HG03469 (cell line): Measurements from ENCODE around the gene DUXA.
"Not testable (repeated sequence)": the region's sequence is repeated elsewhere in the genome, so short reads cannot be mapped to it uniquely, and the experiment has no call there.

ENCODE experiments used
- ATAC-seq: cut with Tn5 transposase; IDR thresholded peaks from one replicate; pipeline ENCODE4 v1.9.1; 2021; ENCODE audit warnings: mild to moderate bottlenecking, moderate library complexity, moderate number of reproducible peaks; ENCODE audit not compliant: unreplicated experiment

The DUXA gene

GRCh38 chr19:57167385-57167784 is at the start of gene DUXA:
Gene DUXA (minus strand): TSS chr19:57167485. CDS start chr19:57167443, 42 bp downstream.
- no peak for ATAC-seq

DNA sequence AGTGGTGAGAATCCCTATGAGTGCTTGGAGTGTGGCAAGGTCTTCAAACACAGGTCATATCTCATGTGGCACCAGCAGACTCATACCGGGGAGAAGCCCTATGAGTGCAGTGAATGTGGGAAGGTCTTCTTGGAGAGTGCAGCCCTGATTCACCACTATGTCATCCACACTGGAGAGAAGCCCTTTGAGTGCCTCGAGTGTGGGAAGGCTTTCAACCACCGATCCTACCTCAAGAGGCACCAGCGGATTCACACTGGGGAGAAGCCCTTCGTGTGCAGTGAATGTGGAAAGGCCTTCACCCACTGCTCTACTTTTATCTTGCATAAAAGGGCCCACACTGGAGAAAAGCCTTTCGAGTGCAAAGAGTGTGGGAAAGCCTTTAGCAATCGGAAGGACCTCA is 44.8 kb upstream of the DUXA start:
- no peak for ATAC-seq

DNA sequence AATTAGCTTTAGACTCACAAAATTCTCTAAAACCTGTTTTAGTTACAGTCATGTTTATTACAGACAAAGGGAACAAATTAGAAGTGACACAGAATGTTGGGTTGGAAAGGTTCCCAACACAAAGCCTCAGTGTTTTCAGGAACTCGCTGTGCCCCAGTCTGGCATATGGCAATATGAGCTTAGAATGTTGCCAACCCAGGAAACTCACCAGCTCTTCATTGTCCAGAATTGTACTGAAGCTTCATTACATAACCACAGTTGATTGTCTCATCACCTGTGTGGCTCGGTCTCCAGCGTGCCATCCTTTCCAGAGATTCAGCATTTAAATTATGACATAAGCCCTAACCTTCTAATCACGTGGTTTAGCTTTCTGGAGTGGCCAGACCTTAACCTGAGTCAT is 43.1 kb upstream of the DUXA start:
- no peak for ATAC-seq

DNA sequence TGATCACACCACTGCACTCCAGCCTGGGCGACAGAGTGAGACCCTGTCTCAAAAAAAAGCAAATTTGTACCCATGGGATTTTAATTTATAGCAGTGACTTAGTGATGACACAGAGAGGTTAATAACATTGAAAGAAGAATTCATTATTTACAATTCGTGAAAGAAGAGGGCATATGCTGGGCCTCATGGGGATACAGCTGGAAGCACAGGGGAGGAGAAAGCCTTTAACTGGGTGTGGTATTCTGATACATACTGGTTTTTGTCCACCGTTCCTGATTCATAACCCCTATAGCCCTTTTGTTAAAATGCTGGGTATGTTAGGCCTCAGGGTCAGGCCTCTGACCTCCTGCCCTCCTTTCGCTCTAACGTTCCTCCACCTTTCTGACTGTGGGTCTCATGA is 34.9 kb upstream of the DUXA start:
- ATAC-seq = no peak

GRCh38 chr19:57197874-57198273 is 30.6 kb upstream of the DUXA start:
- ATAC-seq = not testable (repeated sequence)

DNA sequence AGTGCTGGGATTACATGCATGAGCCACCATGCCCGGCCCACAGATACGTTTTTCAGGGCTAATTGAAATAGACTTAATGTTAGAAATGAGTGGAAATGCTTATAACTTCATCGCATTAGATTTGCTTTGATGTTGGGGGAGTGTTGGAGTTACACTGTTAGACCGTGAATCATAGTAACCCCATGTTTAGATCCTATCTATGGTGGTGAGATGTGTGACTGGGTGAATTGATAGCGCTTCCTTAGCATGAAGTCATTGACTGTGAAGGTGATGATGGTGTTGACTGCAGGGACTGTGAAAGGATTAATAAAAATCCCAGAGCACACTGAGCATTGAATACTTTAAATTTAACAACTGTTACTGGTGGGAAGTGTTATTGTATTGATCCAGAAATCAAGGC is 25.7 kb upstream of the DUXA start:
- ATAC-seq = no peak

DNA sequence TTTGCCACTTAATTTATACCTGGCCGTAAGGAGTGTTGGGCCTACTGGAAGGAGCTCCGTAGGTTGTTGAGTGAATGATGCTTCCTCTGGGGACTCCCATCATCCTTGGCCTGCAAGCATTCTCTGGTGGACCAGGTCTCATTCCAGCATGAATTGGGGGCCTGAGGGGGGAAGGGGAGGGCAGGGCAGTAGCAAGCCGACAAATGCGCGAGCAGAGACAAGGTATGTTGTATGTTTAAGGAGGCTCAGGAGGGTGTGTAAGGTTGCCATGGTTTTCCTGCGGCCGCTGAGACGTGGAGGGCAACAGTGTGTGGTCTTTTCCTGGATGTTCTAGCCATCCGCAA is 24.8 kb upstream of the DUXA start:
- ATAC-seq = no peak

DNA sequence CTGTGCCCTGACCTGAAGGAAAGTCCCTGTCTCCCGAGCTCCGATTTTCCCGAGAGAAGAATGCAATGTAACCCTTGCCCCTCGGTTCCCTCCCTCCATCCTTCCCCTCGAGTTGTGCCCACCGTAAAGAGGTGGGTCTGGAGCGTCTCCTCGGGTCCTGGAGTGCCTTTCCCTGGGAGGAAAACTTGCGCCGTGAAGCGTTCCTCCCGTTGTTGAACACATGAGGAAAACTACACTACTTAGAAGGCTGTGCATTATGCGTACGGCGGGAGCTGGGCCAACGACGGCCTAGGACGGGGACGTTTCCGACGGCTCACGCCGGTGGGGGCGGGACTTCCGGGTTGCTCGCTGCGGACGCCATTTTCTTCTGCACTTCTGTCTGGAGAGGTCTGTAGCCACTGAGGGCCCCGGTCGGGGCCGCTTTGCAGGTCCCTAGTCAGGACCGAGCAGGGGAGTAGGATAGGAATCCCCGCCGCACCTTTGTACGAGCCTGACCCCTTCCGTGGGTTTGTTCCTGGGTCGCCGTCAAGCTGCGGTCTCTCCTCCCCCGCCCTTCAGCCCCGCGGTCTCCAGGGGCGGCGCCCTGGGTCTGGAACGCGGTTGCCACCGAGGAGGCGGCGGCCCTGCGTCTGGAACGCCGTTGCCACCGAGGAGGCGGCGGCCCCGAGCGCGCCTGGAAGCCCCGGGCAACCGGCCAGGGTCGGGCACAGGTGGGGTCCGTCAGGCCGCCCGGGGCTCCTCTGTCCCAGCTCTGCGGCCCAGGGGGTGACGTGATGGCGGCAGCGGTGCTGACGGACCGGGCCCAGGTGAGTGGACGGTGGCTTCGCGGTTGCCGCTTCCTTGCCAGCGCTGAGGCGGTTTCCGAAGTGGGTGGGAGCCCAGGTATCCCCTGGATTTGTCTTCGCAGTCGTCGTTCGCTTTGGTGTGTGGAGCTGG is 24.1 kb upstream of the DUXA start, which contains the start of gene ZNF264:
Gene ZNF264 (plus strand): TSS at position 360 of the 936 bp plus-strand sequence. CDS start 414 bp downstream, at position 774.
- ATAC-seq = no peak

- ATAC-seq = no peak
Observed at GRCh38 chr19:57190301-57190700, 23.0 kb upstream of the DUXA start.

DNA sequence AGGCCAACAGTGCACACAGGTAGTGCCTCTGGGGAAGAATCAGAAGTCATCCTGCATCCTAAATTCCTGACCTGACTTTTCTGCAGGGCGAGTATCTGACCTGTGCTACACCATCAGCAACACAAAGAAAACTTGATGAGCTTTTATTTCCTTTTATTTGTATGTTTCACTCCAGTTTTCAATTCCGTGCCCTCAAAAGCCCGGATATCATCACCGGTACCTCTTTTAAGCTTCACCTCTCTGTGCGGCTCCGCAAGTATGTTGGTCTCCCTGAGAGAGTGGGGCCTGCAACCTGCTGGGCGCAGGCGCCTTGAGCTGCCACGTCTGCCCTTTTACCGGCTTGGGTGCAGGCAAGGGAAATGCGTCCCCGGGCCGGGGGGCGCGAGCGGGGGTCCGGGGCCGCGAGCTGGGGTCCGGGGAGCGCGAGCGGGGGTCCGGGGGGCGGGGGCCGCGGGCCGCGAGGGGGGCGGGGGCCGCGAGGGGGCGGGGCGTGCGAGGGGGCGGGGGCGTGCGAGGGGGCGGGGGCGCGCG is 4.3 kb upstream of the DUXA start:
- ATAC-seq = no peak

- ATAC-seq = no peak
Observed at GRCh38 chr19:57165846-57166245, 1.4 kb downstream of the DUXA start.

DNA sequence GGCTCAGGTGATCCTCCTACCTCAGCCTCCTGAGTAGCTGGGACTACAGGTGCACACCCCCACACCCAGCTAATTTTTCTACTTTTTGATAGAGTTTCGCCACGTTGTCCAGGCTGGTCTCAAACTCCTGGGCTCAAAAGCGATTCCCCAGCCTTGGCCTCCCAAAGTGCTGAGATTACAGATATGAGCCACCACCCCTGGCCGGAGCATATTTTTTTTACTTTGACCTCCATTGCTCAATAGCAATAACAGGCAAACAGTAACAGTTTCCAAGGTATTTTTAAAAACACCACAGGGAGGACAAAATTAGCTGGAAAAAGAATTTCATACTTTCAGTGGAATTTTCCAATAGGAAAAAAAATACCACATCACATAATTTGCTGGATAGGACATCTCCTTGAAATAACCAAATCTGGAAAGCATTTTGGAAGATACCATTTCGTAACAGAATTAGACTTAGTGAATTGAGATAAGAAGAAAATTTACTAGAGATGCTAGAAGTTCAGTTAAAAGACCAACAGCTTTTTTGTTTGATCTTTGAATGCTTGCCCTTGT is 5.2 kb downstream of the DUXA start:
- no peak for ATAC-seq

DNA sequence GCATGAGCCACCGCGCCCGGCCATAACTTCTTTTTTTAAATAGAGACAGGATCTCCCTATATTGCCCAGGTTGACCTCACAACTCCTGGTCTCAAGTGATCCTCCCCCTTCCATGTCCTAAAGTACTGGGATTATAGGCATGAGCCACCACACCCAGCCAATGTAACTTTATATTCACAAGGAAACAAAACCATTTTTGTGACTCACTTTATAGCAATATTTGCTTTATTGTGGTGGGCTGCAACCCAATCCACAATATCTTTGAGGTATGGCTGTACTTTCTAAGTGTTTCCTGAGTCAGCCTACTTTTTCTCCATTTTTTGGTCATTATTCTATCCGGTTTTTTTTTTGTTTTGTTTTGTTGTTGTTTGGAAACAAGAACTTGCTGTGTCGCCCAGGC is 14.4 kb downstream of the DUXA start:
- ATAC-seq = no peak

DNA sequence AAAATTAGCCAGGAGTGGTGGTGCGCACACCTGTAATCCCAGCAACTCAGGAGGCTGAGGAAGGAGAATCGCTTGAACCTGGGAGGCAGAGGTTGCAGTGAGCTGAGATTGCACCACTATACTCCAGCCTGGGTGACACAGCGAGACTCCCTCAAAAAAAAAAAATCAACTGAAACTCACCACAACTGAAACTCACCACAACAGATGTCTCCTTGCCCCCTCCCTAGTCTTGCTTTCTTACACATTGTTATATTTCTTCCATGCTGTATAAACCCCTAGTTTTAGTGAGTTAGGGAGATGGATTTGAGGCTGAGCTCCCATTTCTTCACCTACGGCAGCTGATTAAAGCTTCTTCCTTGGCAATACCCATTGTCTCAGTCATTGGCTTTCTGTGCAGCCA is 25.6 kb downstream of the DUXA start:
- no peak for ATAC-seq

DNA sequence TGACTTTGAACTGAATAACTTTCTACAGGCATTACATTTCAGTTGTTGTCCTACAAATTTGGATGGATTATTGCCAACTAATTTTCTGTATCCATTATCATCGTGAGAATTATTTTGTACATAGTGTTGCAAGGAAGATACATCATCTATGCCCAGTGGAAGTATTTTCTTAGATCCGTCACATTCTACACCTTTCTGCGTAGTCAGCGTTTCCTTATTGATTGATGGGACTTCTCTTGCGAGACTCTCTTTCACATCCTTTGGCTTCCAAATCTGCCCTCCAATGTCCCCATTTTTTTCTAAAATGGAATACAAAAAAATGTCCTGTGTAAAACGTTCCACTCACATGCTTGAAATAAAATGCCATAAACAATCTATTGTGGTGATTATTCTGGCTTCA is 31.5 kb downstream of the DUXA start:
- ATAC-seq = no peak

GRCh38 chr19:57127403-57127802 is 39.9 kb downstream of the DUXA start:
- ATAC-seq = not testable (repeated sequence)

GRCh38 chr19:57123882-57124281 is 43.4 kb downstream of the DUXA start:
- no peak for ATAC-seq

DNA sequence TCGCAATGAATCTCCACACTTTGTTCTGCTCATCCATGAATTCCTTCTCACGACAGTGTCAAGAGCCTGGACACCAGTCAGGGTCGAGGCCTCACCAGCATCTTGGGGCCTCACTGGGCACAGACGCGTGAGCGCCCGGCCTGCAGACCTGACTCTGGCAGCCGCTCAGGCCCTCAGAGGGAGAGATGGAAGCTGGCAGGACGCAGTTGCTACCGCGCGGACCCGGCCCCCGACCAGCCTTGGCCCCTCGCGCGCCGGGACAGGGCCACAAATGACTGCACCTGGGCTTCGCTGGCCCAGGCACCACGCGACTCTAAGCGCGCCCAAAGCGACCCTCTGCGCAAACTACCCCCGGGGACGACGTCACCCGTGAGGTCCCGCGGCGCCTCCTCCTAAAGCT is 48.4 kb downstream of the DUXA start:
- no peak for ATAC-seq

DNA sequence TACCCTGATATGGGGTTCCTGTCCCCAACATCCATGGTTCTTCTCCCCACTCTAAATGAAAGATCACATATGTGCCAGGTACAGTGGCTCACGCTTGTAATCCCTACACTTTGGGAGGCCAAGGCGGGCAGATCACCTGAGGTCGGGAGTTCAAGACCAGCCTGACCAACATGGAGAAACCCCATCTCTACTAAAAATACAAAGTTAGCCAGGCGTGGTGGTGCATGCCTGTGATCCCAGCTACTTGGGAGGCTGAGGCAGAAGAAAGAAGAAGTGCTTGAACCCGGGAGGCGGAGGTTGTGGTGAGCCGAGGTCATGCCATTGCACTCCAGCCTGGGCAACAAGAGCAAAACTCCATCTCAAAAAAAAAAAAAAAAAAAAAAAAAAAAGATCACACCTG is 53.8 kb downstream of the DUXA start:
- not testable (repeated sequence) for ATAC-seq

DNA sequence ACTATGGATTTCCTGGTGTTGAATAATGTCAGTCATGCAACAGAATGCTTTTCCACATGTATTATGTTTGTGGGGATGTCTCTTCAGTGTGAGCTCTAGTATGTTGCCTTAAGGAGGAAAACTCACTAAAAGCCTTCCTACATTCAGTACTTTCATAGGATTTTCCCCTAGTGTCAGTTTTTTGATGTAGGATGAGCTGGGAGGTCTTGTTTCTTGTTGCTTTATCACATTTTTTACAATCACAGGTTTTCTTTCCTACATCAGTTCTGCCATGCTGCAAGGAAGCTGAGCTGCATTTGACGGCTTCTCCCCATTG is 56.0 kb downstream of the DUXA start:
- ATAC-seq = no peak

DNA sequence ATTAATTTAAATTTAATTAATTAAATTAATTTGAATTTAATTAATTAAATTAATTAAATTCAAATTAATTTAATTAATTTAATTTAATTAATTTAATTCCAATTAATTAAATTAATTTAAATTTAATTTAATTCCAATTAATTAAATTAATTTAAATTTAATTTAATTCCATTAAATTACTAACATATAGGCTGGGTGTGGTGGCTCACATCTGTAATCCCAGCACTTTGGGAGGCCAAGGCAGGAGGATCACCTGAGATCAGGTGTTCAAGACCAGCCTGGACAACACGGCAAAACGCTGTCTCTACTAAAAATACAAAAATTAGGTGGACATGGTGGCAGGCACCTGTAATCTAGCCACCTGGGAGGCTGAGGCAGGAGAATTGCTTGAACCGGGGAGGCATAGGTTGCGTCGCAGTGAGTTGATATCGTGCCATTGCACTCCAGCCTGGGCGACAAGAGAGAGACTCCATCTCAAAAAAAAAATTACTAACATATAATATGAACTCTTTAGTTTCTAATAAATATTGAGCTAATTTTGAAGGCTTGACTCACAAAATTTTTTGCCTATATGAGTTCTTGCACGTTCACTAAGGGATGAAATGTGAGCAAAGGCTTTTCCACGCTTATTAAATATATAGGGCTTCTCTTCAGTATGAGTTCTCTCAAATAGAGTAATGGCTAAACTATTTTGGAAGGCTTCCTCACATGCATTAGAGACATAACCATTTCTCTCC is 56.5 kb downstream of the DUXA start:
- ATAC-seq = no peak
